Heart left ventricle (tissue), 16 donors: Measurements from ENCODE around the gene IQCC. TPM values are rescaled to one million over a fixed set of nuclear protein-coding genes. Genes with fewer than 3 reads are reported as not detected.

Experiments used
- ATAC-seq, 4 donors: fragments of 200-7000 bp; cut with Tn5 transposase; one replicate each; pipeline ENCODE4 v1.9.1; 2020 to 2022; ENCODE audit warnings: moderate library complexity in 4 of 4, mild to moderate bottlenecking in 3 of 4, moderate number of reproducible peaks in 1 of 4
- DNase-seq, 5 donors: peaks; one replicate each; pipeline ENCODE4 v3.0.0-alpha.2; 2020
- H3K27ac ChIP-seq, 12 donors: fragments of 200-600 bp; sonication (generic) in 4 of 12; one replicate each; pipeline versions ENCODE4 v1.5.0 to v1.8.0; 2016 to 2022; ENCODE audit warnings: mild to moderate bottlenecking in 2 of 12
- H3K27me3 ChIP-seq, 9 donors: fragments of 200-600 bp; sonication (generic) in 2 of 9; one replicate each; pipeline versions ENCODE4 v1.5.1 to v1.8.0; 2016 to 2022; ENCODE audit warnings: mild to moderate bottlenecking in 3 of 9
- H3K36me3 ChIP-seq, 9 donors: fragments of 200-600 bp; sonication (generic) in 2 of 9; one replicate each; pipeline versions ENCODE4 v1.5.0 to v1.8.0; 2018 to 2022; ENCODE audit warnings: mild to moderate bottlenecking in 2 of 9
- H3K4me1 ChIP-seq, 12 donors: fragments of 200-600 bp; sonication (generic) in 4 of 12; one replicate each; pipeline versions ENCODE4 v1.5.0 to v1.8.0; 2016 to 2022; ENCODE audit warnings: mild to moderate bottlenecking in 3 of 12
- H3K4me3 ChIP-seq, 12 donors: fragments of 200-600 bp; sonication (generic) in 4 of 12; one replicate each; pipeline versions ENCODE4 v1.5.0 to v1.8.0; 2017 to 2022; ENCODE audit warnings: mild to moderate bottlenecking in 9 of 12, moderate library complexity in 4 of 12
- H3K9me3 ChIP-seq, 12 donors: fragments of 200-600 bp; sonication (generic) in 4 of 12; one replicate each; pipeline versions ENCODE4 v1.5.0 to v1.8.0; 2016 to 2022; ENCODE audit warnings: mild to moderate bottlenecking in 1 of 12
- CTCF ChIP-seq, 12 donors: fragments of 200-600 bp; sonication (generic) in 4 of 12; IDR thresholded peaks; one replicate each; pipeline versions ENCODE4 v1.5.0 to v1.8.0; 2018 to 2022; ENCODE audit warnings: antibody characterized with exemption in 12 of 12, mild to moderate bottlenecking in 5 of 12
- POLR2A ChIP-seq, 2 donors: fragments of 450-650 bp; IDR thresholded peaks; one replicate each; pipeline ENCODE4 v1.6.1; 2017; ENCODE audit warnings: antibody characterized with exemption in 2 of 2, mild to moderate bottlenecking in 2 of 2, moderate library complexity in 2 of 2
- WGBS, 4 donors: extraction: QIAGEN DNeasy Blood & Tissue Kit in 2 of 4; methylation state at CpG; one replicate each; pipeline versions ENCODE4 v1.1.5 to v1.1.7; 2013 to 2018; 5-methylcytosine and 5-hydroxymethylcytosine counted together
- intact Hi-C, 10 donors: fragments of 100-400 bp; cut with DNase I; formaldehyde crosslinking; loops; one replicate each; pipeline versions ENCODE4 v1.11.1 to v1.14.2; 2022
- polyA plus RNA-seq, 2 donors: library from polyadenylated mRNA; stranded (reverse); fragments of 200-250 nt; gene quantifications; one replicate each; pipeline ENCODE4 v1.2.3, GENCODE V29; 2013
- total RNA-seq, 9 donors: library from RNA; depleted of rRNA in 2 of 9; stranded (reverse); fragments of >200 nt in 2 of 9; fragmentation: NEBNext Ultra II Directional in 3 of 9; extraction: Animal tissue kit (Norgen Biotek cat#: 25700) in 3 of 9; gene quantifications; one replicate each; pipeline versions ENCODE4 v1.1.0 to v1.2.4, GENCODE V29; 2016 to 2023
- donor health status: ischemic (EF 13 %, LVEDD 7.1; RV severe dilation, severe dysfunction).
- donor health status: healthy with polysubstance abuse.
- donor health status: DM: no; HTN: yes; CAD: no.
- donor health status: DM: no; HTN: no; CAD: no.
- donor health status: ischemic (EF 25% LVEDD 6.9; RV normal size, moderate dysfunction).
- donor health status: ischemic (EF 25% LVEDD 5.7; RV mildly dilated, moderate dysfunction).
- donor health status: healthy.
- donor health status: DM: yes; HTN: yes; CAD: no.
- donor health status: ischemic (EF 35%, LVEDD 5.7; RV mildly dilated, moderate dysfunction).
- donor health status: nonischemic (EF 11% LVEDD 7.7; RV severe dilation, severe dysfunction).
- donor health status: DM: yes; HTN: yes; CAD: no.
- donor health status: PGD.
- donor health status: ischemic (EF 29% LVEDD 5.4; RV normal size, mild dysfunction).
- donor health status: nonischemic (EF 23%, LVEDD 6.1; RV moderate dilation, normal function).

Gene IQCC
- total and polyA plus RNA-seq, 11 donors = 0.56 to 1.9 (median 0.75) TPM

GRCh38 chr1:32239337-32239736, 33.9 kb downstream of the IQCC start:
- Histone ChIP-seq H3K36me3 (peaks cover 0 to 11% (median 4%) of the 10 kb centered on the region in 9 donors), H3K27ac (peak overlapping the region in 4 of 12 donors; percentile 83 to 90 (median 87)), H3K4me1 (peaks cover 2 to 42% (median 19%) of the 10 kb centered on the region in 12 donors), H3K9me3 (no peaks in the 10 kb centered on the region), H3K27me3 (no peaks in the 10 kb centered on the region), H3K4me3 (peak overlapping the region in 1 of 12 donors; percentile 75)
- 46 to 66% (median 56%) methylated on average over 4 of the region's 4 CpGs for WGBS, 4 donors
- intact Hi-C loops = no loop called here
- TF ChIP-seq CTCF (IDR thresholded peaks at IDR 0.05) (no peak), POLR2A (IDR thresholded peaks at IDR 0.05) (no peak)
- ATAC-seq (no peak), DNase-seq (no peak)

GRCh38 chr1:32239790-32240139, 34.3 kb downstream of the IQCC start:
- DNase-seq (peak in 1 of 5 donors; percentile 28), ATAC-seq (peak in 1 of 4 donors; percentile 4)
- Histone ChIP-seq H3K36me3 (peaks cover 0 to 9% (median 0%) of the 10 kb centered on the region in 9 donors), H3K27me3 (no peaks in the 10 kb centered on the region), H3K4me3 (peak overlapping the region in 11 of 12 donors; percentile 63 to 85 (median 69)), H3K4me1 (peaks cover 2 to 42% (median 19%) of the 10 kb centered on the region in 12 donors), H3K27ac (peak overlapping the region in 11 of 12 donors; percentile 64 to 92 (median 87)), H3K9me3 (no peaks in the 10 kb centered on the region)
- TF ChIP-seq CTCF (IDR thresholded peaks at IDR 0.05) = no peak
- 45 to 60% (median 50%) methylated on average over 3 to 20 of the region's 20 CpGs for WGBS, 4 donors
- intact Hi-C loops = loop anchor here in 6 of 10 donors (5.0 to 10.0 kb wide), 3 partner anchors 53 to 78 kb away; partner anchors contain the start of gene HDAC1 (in 2 of the 6)

GRCh38 chr1:32240140-32240951, 34.9 kb downstream of the IQCC start:
- TF ChIP-seq CTCF (IDR thresholded peaks at IDR 0.05) = peak in 10 of 12 donors; percentile 18 to 55 (median 27)
- TF ChIP-seq POLR2A (IDR thresholded peaks at IDR 0.05) = peak in 1 of 2 donors; percentile 60
- ATAC-seq = peak; percentile 37 to 83 (median 73)
- H3K27me3 ChIP-seq = no peaks in the 10 kb centered on the region
- intact Hi-C loops = loop anchor here in 6 of 10 donors (5.0 to 10.0 kb wide), 3 partner anchors 52 to 77 kb away; partner anchors contain the start of gene HDAC1 (in 2 of the 6)
- H3K36me3 ChIP-seq = peaks cover 0 to 8% (median 0%) of the 10 kb centered on the region in 9 donors
- WGBS, 4 donors = 2 to 5% (median 3%) methylated on average over 45 to 62 of the region's 62 CpGs
- peaks cover 2 to 42% (median 19%) of the 10 kb centered on the region in 12 donors for H3K4me1 ChIP-seq
- peak overlapping the region; percentile 63 to 92 (median 86) for H3K27ac ChIP-seq
- peak overlapping the region; percentile 34 to 85 (median 69) for H3K4me3 ChIP-seq
- no peaks in the 10 kb centered on the region for H3K9me3 ChIP-seq
- peak; percentile 71 to 80 (median 78) for DNase-seq
